LHCN-M2 (cell line): ENCODE results near the gene PLD2. TPM values are rescaled to one million over a fixed set of nuclear protein-coding genes. Genes with fewer than 3 reads are reported as not detected.

Experiments used
- DNase-seq: peaks from one replicate; pipeline ENCODE4 v3.0.0-alpha.2; 2012; ENCODE audit warnings: low read depth
- total RNA-seq: library from RNA; depleted of rRNA; stranded (reverse); fragments of >200 nt; gene quantifications from 2 replicates; pipeline ENCODE4 v1.2.3, GENCODE V29; 2014

Gene PLD2
- total RNA-seq, 1 experiment from 2014 or later: 15.3 TPM

- peak; percentile 36 for DNase-seq
These were observed 27.2 kb downstream of the PLD2 start for GRCh38 chr17:4833941-4834680.

- DNase-seq: no peak
These were observed 27.7 kb downstream of the PLD2 start for GRCh38 chr17:4834681-4835020.

- DNase-seq: no peak
These were observed 29.3 kb downstream of the PLD2 start for GRCh38 chr17:4836221-4836620.

GRCh38 chr17:4837471-4838308 lies 30.7 kb downstream of the PLD2 start:
- DNase-seq: no peak

- no peak for DNase-seq
These were observed 31.4 kb downstream of the PLD2 start for GRCh38 chr17:4838309-4838785.

GRCh38 chr17:4839221-4839620 lies 32.3 kb downstream of the PLD2 start:
- no peak for DNase-seq

- no peak for DNase-seq
These were observed 33.3 kb downstream of the PLD2 start for GRCh38 chr17:4839965-4840892.

- DNase-seq: no peak
These were observed 33.9 kb downstream of the PLD2 start for GRCh38 chr17:4840893-4841242.

- no peak for DNase-seq
These were observed 35.4 kb downstream of the PLD2 start for GRCh38 chr17:4842376-4842775.

- DNase-seq: no peak
These were observed 36.5 kb downstream of the PLD2 start for GRCh38 chr17:4843321-4844000.

- no peak for DNase-seq
These were observed 38.2 kb downstream of the PLD2 start for GRCh38 chr17:4845118-4845517.

- no peak for DNase-seq
These were observed 39.9 kb downstream of the PLD2 start for GRCh38 chr17:4846635-4847390.

GRCh38 chr17:4849011-4849536 lies 42.1 kb downstream of the PLD2 start:
- DNase-seq: no peak

- DNase-seq: no peak
These were observed 43.3 kb downstream of the PLD2 start for GRCh38 chr17:4850246-4850645.

GRCh38 chr17:4851084-4851483 lies 44.1 kb downstream of the PLD2 start:
- no peak for DNase-seq

- peak; percentile 49 for DNase-seq
These were observed 45.7 kb downstream of the PLD2 start for GRCh38 chr17:4852567-4853207.

- DNase-seq: no peak
These were observed 46.3 kb downstream of the PLD2 start for GRCh38 chr17:4853208-4853671.

GRCh38 chr17:4854111-4854681 lies 47.2 kb downstream of the PLD2 start:
- DNase-seq: no peak

GRCh38 chr17:4856271-4856936 lies 49.5 kb downstream of the PLD2 start:
- no peak for DNase-seq
